ENCODE results near the gene SH3GLB1. TPM values are rescaled to one million over a fixed set of nuclear protein-coding genes. Genes with fewer than 3 reads are reported as not detected.

SH3GLB1 gene
- total and polyA plus RNA-seq, 9 of the 15 experiments (the other 6 are each of a cell fraction or from before 2014, with no cell fraction given) = 8.6 to 34.2 (median 24.2) TPM

DNA sequence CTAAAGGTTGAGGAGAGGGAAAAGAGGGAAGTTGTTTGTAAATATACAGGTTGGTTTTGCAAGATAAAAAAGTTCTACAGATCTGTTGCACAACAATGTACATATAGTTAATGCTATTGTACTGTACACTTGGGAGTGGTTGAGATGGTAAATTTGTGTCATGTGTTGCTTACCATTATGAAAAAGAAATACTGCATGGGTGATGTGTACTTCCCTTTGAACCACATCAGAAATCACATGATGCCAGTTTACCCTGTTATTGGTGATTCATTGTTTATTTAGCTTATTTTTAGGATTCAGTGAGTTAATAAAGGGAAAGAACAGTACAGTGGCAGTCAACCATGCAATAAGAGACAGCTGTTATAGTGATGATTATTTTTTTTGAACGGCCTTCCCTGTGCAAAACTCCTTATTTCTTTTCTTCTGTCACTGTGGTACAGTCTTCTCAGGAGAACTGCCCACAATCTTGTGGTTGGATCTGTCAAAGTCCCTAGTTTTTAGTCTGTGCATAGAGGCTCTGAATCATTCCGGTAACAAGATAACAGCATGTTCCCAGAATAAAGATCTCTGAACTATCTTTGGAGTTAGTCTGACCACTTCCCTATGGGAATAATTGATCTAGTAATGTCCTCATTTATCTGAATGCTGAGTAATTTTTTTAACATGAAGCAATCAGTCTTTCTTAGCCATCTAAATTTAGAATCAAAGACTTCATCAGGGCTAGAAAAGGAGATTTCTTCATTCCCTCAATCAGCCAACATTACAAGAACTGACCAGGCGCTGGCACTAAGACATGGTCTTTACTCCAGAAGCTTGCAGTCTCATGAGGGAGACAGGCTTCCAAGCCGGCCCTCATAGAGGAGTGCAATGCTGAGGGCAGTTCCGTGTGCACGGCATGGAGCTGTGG lies 84.2 kb downstream of the SH3GLB1 start (continued):
- TF ChIP-seq, protein P1, sequence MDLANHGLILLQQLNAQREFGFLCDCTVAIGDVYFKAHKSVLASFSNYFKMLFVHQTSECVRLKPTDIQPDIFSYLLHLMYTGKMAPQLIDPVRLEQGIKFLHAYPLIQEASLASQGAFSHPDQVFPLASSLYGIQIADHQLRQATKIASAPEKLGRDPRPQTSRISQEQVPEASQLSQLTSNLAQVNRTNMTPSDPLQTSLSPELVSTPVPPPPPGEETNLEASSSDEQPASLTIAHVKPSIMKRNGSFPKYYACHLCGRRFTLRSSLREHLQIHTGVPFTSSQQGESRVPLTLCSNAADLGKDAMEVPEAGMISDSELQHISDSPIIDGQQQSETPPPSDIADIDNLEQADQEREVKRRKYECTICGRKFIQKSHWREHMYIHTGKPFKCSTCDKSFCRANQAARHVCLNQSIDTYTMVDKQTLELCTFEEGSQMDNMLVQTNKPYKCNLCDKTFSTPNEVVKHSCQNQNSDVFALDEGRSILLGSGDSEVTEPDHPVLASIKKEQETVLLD (IDR thresholded peaks at IDR 0.05) = no peak
- TF ChIP-seq GABPB2 (CRISPR knock-in tag; conservative IDR thresholded peaks at IDR 0.05) = no peak
- TF ChIP-seq, protein P2, sequence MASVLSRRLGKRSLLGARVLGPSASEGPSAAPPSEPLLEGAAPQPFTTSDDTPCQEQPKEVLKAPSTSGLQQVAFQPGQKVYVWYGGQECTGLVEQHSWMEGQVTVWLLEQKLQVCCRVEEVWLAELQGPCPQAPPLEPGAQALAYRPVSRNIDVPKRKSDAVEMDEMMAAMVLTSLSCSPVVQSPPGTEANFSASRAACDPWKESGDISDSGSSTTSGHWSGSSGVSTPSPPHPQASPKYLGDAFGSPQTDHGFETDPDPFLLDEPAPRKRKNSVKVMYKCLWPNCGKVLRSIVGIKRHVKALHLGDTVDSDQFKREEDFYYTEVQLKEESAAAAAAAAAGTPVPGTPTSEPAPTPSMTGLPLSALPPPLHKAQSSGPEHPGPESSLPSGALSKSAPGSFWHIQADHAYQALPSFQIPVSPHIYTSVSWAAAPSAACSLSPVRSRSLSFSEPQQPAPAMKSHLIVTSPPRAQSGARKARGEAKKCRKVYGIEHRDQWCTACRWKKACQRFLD (CRISPR knock-in tag; IDR thresholded peaks at IDR 0.05) = peak; percentile 59; the same call in 1 of the 2 replicates
- TF ChIP-seq, protein P3, sequence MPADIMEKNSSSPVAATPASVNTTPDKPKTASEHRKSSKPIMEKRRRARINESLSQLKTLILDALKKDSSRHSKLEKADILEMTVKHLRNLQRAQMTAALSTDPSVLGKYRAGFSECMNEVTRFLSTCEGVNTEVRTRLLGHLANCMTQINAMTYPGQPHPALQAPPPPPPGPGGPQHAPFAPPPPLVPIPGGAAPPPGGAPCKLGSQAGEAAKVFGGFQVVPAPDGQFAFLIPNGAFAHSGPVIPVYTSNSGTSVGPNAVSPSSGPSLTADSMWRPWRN (IDR thresholded peaks at IDR 0.05; ENCODE audit: low read depth) = peak; percentile 40; the same call in 1 of the 2 replicates
- no peak for TF ChIP-seq HNRNPK (IDR thresholded peaks at IDR 0.05; ENCODE audit: low read depth, low read length, poor library complexity, severe bottlenecking)
- TF ChIP-seq, protein P4, sequence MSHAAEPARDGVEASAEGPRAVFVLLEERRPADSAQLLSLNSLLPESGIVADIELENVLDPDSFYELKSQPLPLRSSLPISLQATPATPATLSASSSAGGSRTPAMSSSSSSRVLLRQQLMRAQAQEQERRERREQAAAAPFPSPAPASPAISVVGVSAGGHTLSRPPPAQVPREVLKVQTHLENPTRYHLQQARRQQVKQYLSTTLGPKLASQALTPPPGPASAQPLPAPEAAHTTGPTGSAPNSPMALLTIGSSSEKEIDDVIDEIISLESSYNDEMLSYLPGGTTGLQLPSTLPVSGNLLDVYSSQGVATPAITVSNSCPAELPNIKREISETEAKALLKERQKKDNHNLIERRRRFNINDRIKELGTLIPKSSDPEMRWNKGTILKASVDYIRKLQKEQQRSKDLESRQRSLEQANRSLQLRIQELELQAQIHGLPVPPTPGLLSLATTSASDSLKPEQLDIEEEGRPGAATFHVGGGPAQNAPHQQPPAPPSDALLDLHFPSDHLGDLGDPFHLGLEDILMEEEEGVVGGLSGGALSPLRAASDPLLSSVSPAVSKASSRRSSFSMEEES (CRISPR knock-in tag; IDR thresholded peaks at IDR 0.05) = peak; percentile 50; the same call in 1 of the 2 replicates
- TF ChIP-seq CCNT2 (IDR thresholded peaks at IDR 0.05; ENCODE audit: borderline replicate concordance, extremely low read depth, insufficient read length, low read depth, low read length) = peak; percentile 30
- TF ChIP-seq, protein P5, sequence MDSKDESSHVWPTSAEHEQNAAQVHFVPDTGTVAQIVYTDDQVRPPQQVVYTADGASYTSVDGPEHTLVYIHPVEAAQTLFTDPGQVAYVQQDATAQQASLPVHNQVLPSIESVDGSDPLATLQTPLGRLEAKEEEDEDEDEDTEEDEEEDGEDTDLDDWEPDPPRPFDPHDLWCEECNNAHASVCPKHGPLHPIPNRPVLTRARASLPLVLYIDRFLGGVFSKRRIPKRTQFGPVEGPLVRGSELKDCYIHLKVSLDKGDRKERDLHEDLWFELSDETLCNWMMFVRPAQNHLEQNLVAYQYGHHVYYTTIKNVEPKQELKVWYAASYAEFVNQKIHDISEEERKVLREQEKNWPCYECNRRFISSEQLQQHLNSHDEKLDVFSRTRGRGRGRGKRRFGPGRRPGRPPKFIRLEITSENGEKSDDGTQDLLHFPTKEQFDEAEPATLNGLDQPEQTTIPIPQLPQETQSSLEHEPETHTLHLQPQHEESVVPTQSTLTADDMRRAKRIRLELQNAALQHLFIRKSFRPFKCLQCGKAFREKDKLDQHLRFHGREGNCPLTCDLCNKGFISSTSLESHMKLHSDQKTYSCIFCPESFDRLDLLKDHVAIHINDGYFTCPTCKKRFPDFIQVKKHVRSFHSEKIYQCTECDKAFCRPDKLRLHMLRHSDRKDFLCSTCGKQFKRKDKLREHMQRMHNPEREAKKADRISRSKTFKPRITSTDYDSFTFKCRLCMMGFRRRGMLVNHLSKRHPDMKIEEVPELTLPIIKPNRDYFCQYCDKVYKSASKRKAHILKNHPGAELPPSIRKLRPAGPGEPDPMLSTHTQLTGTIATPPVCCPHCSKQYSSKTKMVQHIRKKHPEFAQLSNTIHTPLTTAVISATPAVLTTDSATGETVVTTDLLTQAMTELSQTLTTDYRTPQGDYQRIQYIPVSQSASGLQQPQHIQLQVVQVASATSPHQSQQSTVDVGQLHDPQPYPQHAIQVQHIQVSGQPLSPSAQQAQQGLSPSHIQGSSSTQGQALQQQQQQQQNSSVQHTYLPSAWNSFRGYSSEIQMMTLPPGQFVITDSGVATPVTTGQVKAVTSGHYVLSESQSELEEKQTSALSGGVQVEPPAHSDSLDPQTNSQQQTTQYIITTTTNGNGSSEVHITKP (IDR thresholded peaks at IDR 0.05; ENCODE audit: partially characterized antibody) = peak; percentile 65
- no peak for TF ChIP-seq ARNT (IDR thresholded peaks at IDR 0.05)
- no peak for TF ChIP-seq BRCA1 (IDR thresholded peaks at IDR 0.05)
- no peak for TF ChIP-seq BRCA1 (CRISPR knock-in tag; IDR thresholded peaks at IDR 0.05)
- no peak for TF ChIP-seq ZNF764 (CRISPR knock-in tag; IDR thresholded peaks at IDR 0.05; ENCODE audit: low read depth)
- TF ChIP-seq DPF2 (IDR thresholded peaks at IDR 0.05) = peak; percentile 67
- peak; percentile 92 for TF ChIP-seq MEF2D (tag; conservative IDR thresholded peaks at IDR 0.05; ENCODE audit: low read depth)
- TF ChIP-seq, protein P6, sequence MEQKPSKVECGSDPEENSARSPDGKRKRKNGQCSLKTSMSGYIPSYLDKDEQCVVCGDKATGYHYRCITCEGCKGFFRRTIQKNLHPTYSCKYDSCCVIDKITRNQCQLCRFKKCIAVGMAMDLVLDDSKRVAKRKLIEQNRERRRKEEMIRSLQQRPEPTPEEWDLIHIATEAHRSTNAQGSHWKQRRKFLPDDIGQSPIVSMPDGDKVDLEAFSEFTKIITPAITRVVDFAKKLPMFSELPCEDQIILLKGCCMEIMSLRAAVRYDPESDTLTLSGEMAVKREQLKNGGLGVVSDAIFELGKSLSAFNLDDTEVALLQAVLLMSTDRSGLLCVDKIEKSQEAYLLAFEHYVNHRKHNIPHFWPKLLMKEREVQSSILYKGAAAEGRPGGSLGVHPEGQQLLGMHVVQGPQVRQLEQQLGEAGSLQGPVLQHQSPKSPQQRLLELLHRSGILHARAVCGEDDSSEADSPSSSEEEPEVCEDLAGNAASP (IDR thresholded peaks at IDR 0.05) = no peak
- no peak for TF ChIP-seq C11orf30 (IDR thresholded peaks at IDR 0.05; ENCODE audit: low read depth)
- no peak for TF ChIP-seq MCM2 (IDR thresholded peaks at IDR 0.05; ENCODE audit: low read depth)

Measured in K562 (cell line).